ENCODE measurements around the gene SNAPC5. TPM values are rescaled to one million over a fixed set of nuclear protein-coding genes. Genes with fewer than 3 reads are reported as not detected.

Gene SNAPC5
- total RNA-seq, 1 experiment from 2014 or later: 36.4 TPM

GRCh38 chr15:66474963-66475362, 22.6 kb downstream of the SNAPC5 start:
- TF ChIP-seq TCF7L2 (IDR thresholded peaks at IDR 0.05; ENCODE audit: low read depth, low read length): no peak
- TF ChIP-seq CTCF (IDR thresholded peaks at IDR 0.05): no peak
- no peak for TF ChIP-seq REST (IDR thresholded peaks at IDR 0.05; ENCODE audit: insufficient read depth in 1 of 2, low read depth in 2 of 2, low read length in 1 of 2)
- no peak for TF ChIP-seq POLR2AphosphoS5 (IDR thresholded peaks at IDR 0.05; ENCODE audit: low read depth, low read length)
- no peak for TF ChIP-seq SIN3A (IDR thresholded peaks at IDR 0.05; ENCODE audit: borderline replicate concordance, insufficient read depth, low read depth, low read length)

GRCh38 chr15:66474135-66474534, 23.4 kb downstream of the SNAPC5 start:
- no TSS peak for BruUV-seq (replicated peaks)
- Histone ChIP-seq H3K9me3 (ENCODE audit: control insufficient read depth, insufficient read depth, low read depth, low read length) (no peaks in the 10 kb centered on the region), H3K4me3 (ENCODE audit: low read depth in 2 of 2, low read length in 2 of 2) (no peak overlapping the region), H3K36me3 (ENCODE audit: control insufficient read depth, insufficient read depth, low read length) (no peaks in the 10 kb centered on the region), H3K27me3 (ENCODE audit: control insufficient read depth, insufficient read depth, low read length) (no peaks in the 10 kb centered on the region), H3K27ac (ENCODE audit: low read length) (no peak overlapping the region), H3K4me1 (ENCODE audit: control insufficient read depth, insufficient read depth, low read length) (no peaks in the 10 kb centered on the region)
- in situ Hi-C loops (cut with HindIII; ENCODE audit: low pct_unique_long_range_greater_than_20kb, low sequenced_read_pairs) (no loop called here), intact Hi-C loops (cut with micrococcal nuclease; ENCODE audit: unreplicated experiment) (no loop called here)
- no peak for DNase-seq (ENCODE audit: low read depth, low spot score)
- ChIA-PET POLR2A (no interaction called here), CTCF (no interaction called here)
- ATAC-seq: no peak
- no peak for TF ChIP-seq SIN3A (IDR thresholded peaks at IDR 0.05; ENCODE audit: borderline replicate concordance, insufficient read depth, low read depth, low read length)
- TF ChIP-seq TCF7L2 (IDR thresholded peaks at IDR 0.05; ENCODE audit: low read depth, low read length): no peak
- TF ChIP-seq CTCF (IDR thresholded peaks at IDR 0.05): no peak
- TF ChIP-seq POLR2AphosphoS5 (IDR thresholded peaks at IDR 0.05; ENCODE audit: low read depth, low read length): no peak
- TF ChIP-seq REST (IDR thresholded peaks at IDR 0.05; ENCODE audit: insufficient read depth in 1 of 2, low read depth in 2 of 2, low read length in 1 of 2): no peak

More at GRCh38 chr15:66474963-66475362, 22.6 kb downstream of the SNAPC5 start:
- intact Hi-C loops (cut with micrococcal nuclease; ENCODE audit: unreplicated experiment): no loop called here
- POLR2A ChIA-PET: no interaction called here
- Histone ChIP-seq H3K4me3 (ENCODE audit: low read depth in 2 of 2, low read length in 2 of 2) (no peak overlapping the region), H3K4me1 (ENCODE audit: control insufficient read depth, insufficient read depth, low read length) (no peaks in the 10 kb centered on the region), H3K9me3 (ENCODE audit: control insufficient read depth, insufficient read depth, low read depth, low read length) (no peaks in the 10 kb centered on the region), H3K27me3 (ENCODE audit: control insufficient read depth, insufficient read depth, low read length) (no peaks in the 10 kb centered on the region), H3K36me3 (ENCODE audit: control insufficient read depth, insufficient read depth, low read length) (no peaks in the 10 kb centered on the region), H3K27ac (ENCODE audit: low read length) (no peak overlapping the region)
- no TSS peak for BruUV-seq (replicated peaks)
- CTCF ChIA-PET: no interaction called here
- ATAC-seq: no peak
- in situ Hi-C loops (cut with HindIII; ENCODE audit: low pct_unique_long_range_greater_than_20kb, low sequenced_read_pairs): no loop called here
- no peak for DNase-seq (ENCODE audit: low read depth, low spot score)
